Measurements from ENCODE around the gene C10orf143. TPM values are rescaled to one million over a fixed set of nuclear protein-coding genes. Genes with fewer than 3 reads are reported as not detected.

C10orf143 gene
- total and polyA plus RNA-seq, 9 donors: 1.1 to 4.5 (median 3.2) TPM

GRCh38 chr10:130079614-130080460 lies 30.8 kb downstream of the C10orf143 start:
- H3K4me1 ChIP-seq (ENCODE audit: control insufficient read depth, insufficient read depth, low read length): no peaks in the 10 kb centered on the region
- DNase-seq: no peak
- no peak overlapping the region for H3K27ac ChIP-seq (ENCODE audit: low read length)
- WGBS (ENCODE audit: insufficient coverage): 74% methylated on average over 3 of the region's 4 CpGs
- H3K9me3 ChIP-seq (replicated peaks; ENCODE audit: control insufficient read depth, low read depth, low read length): peaks cover 2% of the 10 kb centered on the region
- H3K27me3 ChIP-seq (ENCODE audit: control insufficient read depth, insufficient read depth, low read length): no peaks in the 10 kb centered on the region
- no peaks in the 10 kb centered on the region for H3K36me3 ChIP-seq (ENCODE audit: control insufficient read depth, insufficient read depth, low read length)
- no peak overlapping the region for H3K4me3 ChIP-seq (ENCODE audit: low read length)

GRCh38 chr10:130078120-130078519 lies 32.5 kb downstream of the C10orf143 start:
- no peaks in the 10 kb centered on the region for H3K4me1 ChIP-seq (ENCODE audit: control insufficient read depth, insufficient read depth, low read length)
- H3K27ac ChIP-seq (ENCODE audit: low read length): no peak overlapping the region
- WGBS (ENCODE audit: insufficient coverage): no CpG with 5 or more reads among the region's 3 CpGs
- H3K36me3 ChIP-seq (ENCODE audit: control insufficient read depth, insufficient read depth, low read length): no peaks in the 10 kb centered on the region
- DNase-seq: no peak
- H3K27me3 ChIP-seq (ENCODE audit: control insufficient read depth, insufficient read depth, low read length): no peaks in the 10 kb centered on the region
- no peaks in the 10 kb centered on the region for H3K9me3 ChIP-seq (replicated peaks; ENCODE audit: control insufficient read depth, low read depth, low read length)
- no peak overlapping the region for H3K4me3 ChIP-seq (ENCODE audit: low read length)

- Histone ChIP-seq H3K27ac (ENCODE audit: low read length) (no peak overlapping the region), H3K9me3 (replicated peaks; ENCODE audit: control insufficient read depth, low read depth, low read length) (peaks cover 2% of the 10 kb centered on the region), H3K4me1 (ENCODE audit: control insufficient read depth, insufficient read depth, low read length) (no peaks in the 10 kb centered on the region), H3K27me3 (ENCODE audit: control insufficient read depth, insufficient read depth, low read length) (no peaks in the 10 kb centered on the region), H3K4me3 (ENCODE audit: low read length) (no peak overlapping the region), H3K36me3 (ENCODE audit: control insufficient read depth, insufficient read depth, low read length) (no peaks in the 10 kb centered on the region)
- no peak for DNase-seq
- 91% methylated on average over 8 of the region's 14 CpGs for WGBS (ENCODE audit: insufficient coverage)
Observed at GRCh38 chr10:130076681-130077080, 33.9 kb downstream of the C10orf143 start.

GRCh38 chr10:130074639-130075038 lies 36.0 kb downstream of the C10orf143 start:
- DNase-seq: peak; percentile 22
- WGBS (ENCODE audit: insufficient coverage): 0% methylated on average over 1 of the region's 1 CpG

GRCh38 chr10:130073912-130074311 lies 36.7 kb downstream of the C10orf143 start:
- no peak overlapping the region for H3K27ac ChIP-seq (ENCODE audit: low read length)
- WGBS (ENCODE audit: insufficient coverage): 88% methylated on average over 7 of the region's 8 CpGs
- DNase-seq: no peak

More at GRCh38 chr10:130074639-130075038, 36.0 kb downstream of the C10orf143 start:
- Histone ChIP-seq H3K27me3 (ENCODE audit: control insufficient read depth, insufficient read depth, low read length) (no peaks in the 10 kb centered on the region), H3K4me3 (ENCODE audit: low read length) (no peak overlapping the region), H3K4me1 (ENCODE audit: control insufficient read depth, insufficient read depth, low read length) (no peaks in the 10 kb centered on the region), H3K36me3 (ENCODE audit: control insufficient read depth, insufficient read depth, low read length) (no peaks in the 10 kb centered on the region), H3K27ac (ENCODE audit: low read length) (no peak overlapping the region), H3K9me3 (replicated peaks; ENCODE audit: control insufficient read depth, low read depth, low read length) (peaks cover 2% of the 10 kb centered on the region)

GRCh38 chr10:130072247-130072646 lies 38.4 kb downstream of the C10orf143 start:
- Histone ChIP-seq H3K27ac (ENCODE audit: low read length) (no peak overlapping the region), H3K9me3 (replicated peaks; ENCODE audit: control insufficient read depth, low read depth, low read length) (peaks cover 2% of the 10 kb centered on the region), H3K4me1 (ENCODE audit: control insufficient read depth, insufficient read depth, low read length) (no peaks in the 10 kb centered on the region), H3K4me3 (ENCODE audit: low read length) (no peak overlapping the region), H3K27me3 (ENCODE audit: control insufficient read depth, insufficient read depth, low read length) (no peaks in the 10 kb centered on the region), H3K36me3 (ENCODE audit: control insufficient read depth, insufficient read depth, low read length) (no peaks in the 10 kb centered on the region)
- DNase-seq: no peak

More at GRCh38 chr10:130073912-130074311, 36.7 kb downstream of the C10orf143 start:
- Histone ChIP-seq H3K36me3 (ENCODE audit: control insufficient read depth, insufficient read depth, low read length) (no peaks in the 10 kb centered on the region), H3K27me3 (ENCODE audit: control insufficient read depth, insufficient read depth, low read length) (no peaks in the 10 kb centered on the region), H3K4me3 (ENCODE audit: low read length) (no peak overlapping the region), H3K4me1 (ENCODE audit: control insufficient read depth, insufficient read depth, low read length) (no peaks in the 10 kb centered on the region), H3K9me3 (replicated peaks; ENCODE audit: control insufficient read depth, low read depth, low read length) (peaks cover 2% of the 10 kb centered on the region)

- no peak for DNase-seq
- no peaks in the 10 kb centered on the region for H3K27me3 ChIP-seq (ENCODE audit: control insufficient read depth, insufficient read depth, low read length)
- H3K4me3 ChIP-seq (ENCODE audit: low read length): no peak overlapping the region
- 88% methylated on average over 3 of the region's 6 CpGs for WGBS (ENCODE audit: insufficient coverage)
- no peaks in the 10 kb centered on the region for H3K4me1 ChIP-seq (ENCODE audit: control insufficient read depth, insufficient read depth, low read length)
- no peaks in the 10 kb centered on the region for H3K36me3 ChIP-seq (ENCODE audit: control insufficient read depth, insufficient read depth, low read length)
- no peak overlapping the region for H3K27ac ChIP-seq (ENCODE audit: low read length)
- H3K9me3 ChIP-seq (replicated peaks; ENCODE audit: control insufficient read depth, low read depth, low read length): peaks cover 2% of the 10 kb centered on the region
Observed at GRCh38 chr10:130067893-130068292, 42.7 kb downstream of the C10orf143 start.

GRCh38 chr10:130066743-130067142 lies 43.9 kb downstream of the C10orf143 start:
- no peak overlapping the region for H3K27ac ChIP-seq (ENCODE audit: low read length)
- no peak overlapping the region for H3K4me3 ChIP-seq (ENCODE audit: low read length)
- H3K9me3 ChIP-seq (replicated peaks; ENCODE audit: control insufficient read depth, low read depth, low read length): peaks cover under 1% of the 10 kb centered on the region
- no peak for DNase-seq
- no peaks in the 10 kb centered on the region for H3K27me3 ChIP-seq (ENCODE audit: control insufficient read depth, insufficient read depth, low read length)
- WGBS (ENCODE audit: insufficient coverage): 79% methylated on average over 4 of the region's 7 CpGs
- H3K4me1 ChIP-seq (ENCODE audit: control insufficient read depth, insufficient read depth, low read length): no peaks in the 10 kb centered on the region
- no peaks in the 10 kb centered on the region for H3K36me3 ChIP-seq (ENCODE audit: control insufficient read depth, insufficient read depth, low read length)

- DNase-seq: no peak
- Histone ChIP-seq H3K36me3 (ENCODE audit: control insufficient read depth, insufficient read depth, low read length) (no peaks in the 10 kb centered on the region), H3K27ac (ENCODE audit: low read length) (no peak overlapping the region), H3K9me3 (replicated peaks; ENCODE audit: control insufficient read depth, low read depth, low read length) (no peaks in the 10 kb centered on the region), H3K4me3 (ENCODE audit: low read length) (no peak overlapping the region), H3K4me1 (ENCODE audit: control insufficient read depth, insufficient read depth, low read length) (no peaks in the 10 kb centered on the region), H3K27me3 (ENCODE audit: control insufficient read depth, insufficient read depth, low read length) (no peaks in the 10 kb centered on the region)
- WGBS (ENCODE audit: insufficient coverage): 83% methylated on average over 10 of the region's 10 CpGs
Observed at GRCh38 chr10:130065251-130065650, 45.4 kb downstream of the C10orf143 start.

- H3K27me3 ChIP-seq (ENCODE audit: control insufficient read depth, insufficient read depth, low read length): no peaks in the 10 kb centered on the region
- no peak overlapping the region for H3K27ac ChIP-seq (ENCODE audit: low read length)
- DNase-seq: peak; percentile 23
- H3K4me1 ChIP-seq (ENCODE audit: control insufficient read depth, insufficient read depth, low read length): no peaks in the 10 kb centered on the region
- no peaks in the 10 kb centered on the region for H3K36me3 ChIP-seq (ENCODE audit: control insufficient read depth, insufficient read depth, low read length)
- H3K4me3 ChIP-seq (ENCODE audit: low read length): no peak overlapping the region
- WGBS (ENCODE audit: insufficient coverage): 74% methylated on average over 2 of the region's 5 CpGs
- H3K9me3 ChIP-seq (replicated peaks; ENCODE audit: control insufficient read depth, low read depth, low read length): no peaks in the 10 kb centered on the region
Observed at GRCh38 chr10:130064783-130065182, 45.8 kb downstream of the C10orf143 start.
